Endothelial cell of umbilical vein (primary cell): ENCODE results near the gene ADCY5.

Source experiments
- CTCF ChIP-seq, 2 donors: IDR thresholded peaks; 1 replicate in 1 of 2; 2 replicates in 1 of 2; pipeline ENCODE4 v1.5.1; 2011; ENCODE audit warnings: low read length in 2 of 2, mild to moderate bottlenecking in 2 of 2, moderate library complexity in 2 of 2, control low read depth in 1 of 2, inconsistent platforms in 1 of 2, low read depth in 1 of 2; ENCODE audit not compliant: insufficient read depth in 1 of 2; ENCODE audit errors: extremely low read depth in 1 of 2
- EZH2 ChIP-seq: IDR thresholded peaks from 2 replicates; pipeline ENCODE4 v1.6.1; 2012; ENCODE audit warnings: borderline replicate concordance, low read depth, mild to moderate bottlenecking, moderate library complexity, low read length, inconsistent platforms; ENCODE audit not compliant: severe bottlenecking
- MAX ChIP-seq: IDR thresholded peaks from 2 replicates; pipeline ENCODE4 v1.6.1; 2011; ENCODE audit not compliant: insufficient read depth, insufficient read length
- POLR2A ChIP-seq: IDR thresholded peaks from 2 replicates; pipeline ENCODE4 v1.6.1; 2012; ENCODE audit warnings: low read depth, mild to moderate bottlenecking, control low read depth, low read length
- POLR2AphosphoS5 ChIP-seq: IDR thresholded peaks from 2 replicates; pipeline ENCODE4 v1.6.1; 2012; ENCODE audit warnings: low read depth, mild to moderate bottlenecking, control low read depth, low read length, moderate library complexity; ENCODE audit not compliant: insufficient read depth

- TF ChIP-seq EZH2 (no peak), CTCF (IDR thresholded peaks at IDR 0.05; ENCODE audit: extremely low read depth in 1 of 2, insufficient read depth in 1 of 2, low read depth in 1 of 2, low read length in 2 of 2) (no peak), POLR2AphosphoS5 (no peak), POLR2A (no peak), MAX (no peak)
Observed at GRCh38 chr3:123262226-123262625, 186.7 kb downstream of the ADCY5 start.
